Measurements from ENCODE around the gene MTFR2.
A peak's percentile ranks its signal among the peaks of the same experiment; 100 is the strongest.

The MTFR2 gene

GRCh38 chr6:136212608-136213007, 37.5 kb downstream of the MTFR2 start:
- Histone ChIP-seq H2BK120ac (ENCODE audit: low read depth, low read length) (no peak overlapping the region), H4K8ac (ENCODE audit: low read length) (no peak overlapping the region), H3K9ac (ENCODE audit: low read length) (no peak overlapping the region), H2AFZ (ENCODE audit: low read depth, low read length) (no peak overlapping the region), H3K4me3 (ENCODE audit: insufficient read depth in 1 of 2, low read depth in 1 of 2, low read length in 2 of 2) (no peak overlapping the region), H3K4ac (ENCODE audit: low read depth in 1 of 2, low read length in 2 of 2) (no peak overlapping the region), H3K27me3 (ENCODE audit: control insufficient read depth in 1 of 2, insufficient read depth in 1 of 2, low read length in 2 of 2) (no peaks in the 10 kb centered on the region), H2BK12ac (ENCODE audit: low read length in 2 of 2) (no peak overlapping the region), H4K91ac (ENCODE audit: low read length) (no peak overlapping the region), H3K27ac (ENCODE audit: low read length, poor library complexity, severe bottlenecking) (no peak overlapping the region), H2AK5ac (ENCODE audit: low read length, severe bottlenecking) (no peak overlapping the region), H2BK5ac (ENCODE audit: low read depth, low read length, poor library complexity, severe bottlenecking) (no peak overlapping the region), H3K14ac (ENCODE audit: low read length in 2 of 2) (no peak overlapping the region), H2BK15ac (ENCODE audit: low read depth, poor library complexity, severe bottlenecking) (no peak overlapping the region), H3K4me1 (ENCODE audit: control insufficient read depth, insufficient read depth, low read depth, low read length) (no peaks in the 10 kb centered on the region), H3K18ac (ENCODE audit: low read depth in 1 of 2, low read length in 2 of 2) (no peak overlapping the region), H3K4me2 (ENCODE audit: low read length, poor library complexity, severe bottlenecking) (no peak overlapping the region), H3K23ac (ENCODE audit: low read length in 2 of 2) (no peak overlapping the region), H3K79me1 (replicated peaks; ENCODE audit: low read length, poor library complexity, severe bottlenecking) (no peaks in the 10 kb centered on the region), H3K36me3 (ENCODE audit: control insufficient read depth in 1 of 2, insufficient read depth in 2 of 2, low read depth in 1 of 2, low read length in 2 of 2) (no peaks in the 10 kb centered on the region), H3K9me3 (ENCODE audit: control insufficient read depth, low read length) (no peaks in the 10 kb centered on the region)
- DNase-seq = no peak
- WGBS = no CpG with 5 or more reads among the region's 2 CpGs

- H4K8ac ChIP-seq (ENCODE audit: low read length) = no peak overlapping the region
- no peak overlapping the region for H3K4ac ChIP-seq (ENCODE audit: low read depth in 1 of 2, low read length in 2 of 2)
- no peak overlapping the region for H3K14ac ChIP-seq (ENCODE audit: low read length in 2 of 2)
- H3K4me2 ChIP-seq (ENCODE audit: low read length, poor library complexity, severe bottlenecking) = no peak overlapping the region
- H3K79me1 ChIP-seq (replicated peaks; ENCODE audit: low read length, poor library complexity, severe bottlenecking) = no peaks in the 10 kb centered on the region
- no peaks in the 10 kb centered on the region for H3K36me3 ChIP-seq (ENCODE audit: control insufficient read depth in 1 of 2, insufficient read depth in 2 of 2, low read depth in 1 of 2, low read length in 2 of 2)
- no peak overlapping the region for H2BK120ac ChIP-seq (ENCODE audit: low read depth, low read length)
- H3K9me3 ChIP-seq (ENCODE audit: control insufficient read depth, low read length) = no peaks in the 10 kb centered on the region
- no peaks in the 10 kb centered on the region for H3K27me3 ChIP-seq (ENCODE audit: control insufficient read depth in 1 of 2, insufficient read depth in 1 of 2, low read length in 2 of 2)
- H3K18ac ChIP-seq (ENCODE audit: low read depth in 1 of 2, low read length in 2 of 2) = no peak overlapping the region
- no peak overlapping the region for H2AK5ac ChIP-seq (ENCODE audit: low read length, severe bottlenecking)
- no peaks in the 10 kb centered on the region for H3K4me1 ChIP-seq (ENCODE audit: control insufficient read depth, insufficient read depth, low read depth, low read length)
- no peak overlapping the region for H3K27ac ChIP-seq (ENCODE audit: low read length, poor library complexity, severe bottlenecking)
- 96% methylated on average over 10 of the region's 13 CpGs for WGBS
- peak; percentile 29 for DNase-seq
- no peak overlapping the region for H2BK15ac ChIP-seq (ENCODE audit: low read depth, poor library complexity, severe bottlenecking)
- no peak overlapping the region for H4K91ac ChIP-seq (ENCODE audit: low read length)
- H3K9ac ChIP-seq (ENCODE audit: low read length) = no peak overlapping the region
- no peak overlapping the region for H3K23ac ChIP-seq (ENCODE audit: low read length in 2 of 2)
- H2BK5ac ChIP-seq (ENCODE audit: low read depth, low read length, poor library complexity, severe bottlenecking) = no peak overlapping the region
- H3K4me3 ChIP-seq (ENCODE audit: insufficient read depth in 1 of 2, low read depth in 1 of 2, low read length in 2 of 2) = no peak overlapping the region
- H2BK12ac ChIP-seq (ENCODE audit: low read length in 2 of 2) = no peak overlapping the region
- no peak overlapping the region for H2AFZ ChIP-seq (ENCODE audit: low read depth, low read length)
Measured at GRCh38 chr6:136210398-136211165, 39.5 kb downstream of the MTFR2 start.

- Histone ChIP-seq H3K9me3 (ENCODE audit: control insufficient read depth, low read length) (no peaks in the 10 kb centered on the region), H3K23ac (ENCODE audit: low read length in 2 of 2) (no peak overlapping the region), H3K14ac (ENCODE audit: low read length in 2 of 2) (no peak overlapping the region), H2BK5ac (ENCODE audit: low read depth, low read length, poor library complexity, severe bottlenecking) (no peak overlapping the region), H2BK120ac (ENCODE audit: low read depth, low read length) (no peak overlapping the region), H3K27ac (ENCODE audit: low read length, poor library complexity, severe bottlenecking) (no peak overlapping the region), H3K36me3 (ENCODE audit: control insufficient read depth in 1 of 2, insufficient read depth in 2 of 2, low read depth in 1 of 2, low read length in 2 of 2) (no peaks in the 10 kb centered on the region), H2AK5ac (ENCODE audit: low read length, severe bottlenecking) (no peak overlapping the region), H2AFZ (ENCODE audit: low read depth, low read length) (no peak overlapping the region), H3K4ac (ENCODE audit: low read depth in 1 of 2, low read length in 2 of 2) (no peak overlapping the region), H3K9ac (ENCODE audit: low read length) (no peak overlapping the region), H3K4me1 (ENCODE audit: control insufficient read depth, insufficient read depth, low read depth, low read length) (no peaks in the 10 kb centered on the region), H4K8ac (ENCODE audit: low read length) (no peak overlapping the region), H3K4me2 (ENCODE audit: low read length, poor library complexity, severe bottlenecking) (no peak overlapping the region), H2BK15ac (ENCODE audit: low read depth, poor library complexity, severe bottlenecking) (no peak overlapping the region), H3K4me3 (ENCODE audit: insufficient read depth in 1 of 2, low read depth in 1 of 2, low read length in 2 of 2) (no peak overlapping the region), H2BK12ac (ENCODE audit: low read length in 2 of 2) (no peak overlapping the region), H3K18ac (ENCODE audit: low read depth in 1 of 2, low read length in 2 of 2) (no peak overlapping the region), H3K27me3 (ENCODE audit: control insufficient read depth in 1 of 2, insufficient read depth in 1 of 2, low read length in 2 of 2) (no peaks in the 10 kb centered on the region), H3K79me1 (replicated peaks; ENCODE audit: low read length, poor library complexity, severe bottlenecking) (no peaks in the 10 kb centered on the region), H4K91ac (ENCODE audit: low read length) (no peak overlapping the region)
- no peak for DNase-seq
- WGBS = 86% methylated on average over 1 of the region's 2 CpGs
Measured at GRCh38 chr6:136209496-136209895, 40.6 kb downstream of the MTFR2 start.

- no peak overlapping the region for H4K91ac ChIP-seq (ENCODE audit: low read length)
- H2BK120ac ChIP-seq (ENCODE audit: low read depth, low read length) = no peak overlapping the region
- H2BK5ac ChIP-seq (ENCODE audit: low read depth, low read length, poor library complexity, severe bottlenecking) = no peak overlapping the region
- H3K79me1 ChIP-seq (replicated peaks; ENCODE audit: low read length, poor library complexity, severe bottlenecking) = no peaks in the 10 kb centered on the region
- H3K4me3 ChIP-seq (ENCODE audit: insufficient read depth in 1 of 2, low read depth in 1 of 2, low read length in 2 of 2) = no peak overlapping the region
- no peaks in the 10 kb centered on the region for H3K27me3 ChIP-seq (ENCODE audit: control insufficient read depth in 1 of 2, insufficient read depth in 1 of 2, low read length in 2 of 2)
- no peaks in the 10 kb centered on the region for H3K9me3 ChIP-seq (ENCODE audit: control insufficient read depth, low read length)
- H3K18ac ChIP-seq (ENCODE audit: low read depth in 1 of 2, low read length in 2 of 2) = no peak overlapping the region
- no peak overlapping the region for H3K27ac ChIP-seq (ENCODE audit: low read length, poor library complexity, severe bottlenecking)
- no peaks in the 10 kb centered on the region for H3K36me3 ChIP-seq (ENCODE audit: control insufficient read depth in 1 of 2, insufficient read depth in 2 of 2, low read depth in 1 of 2, low read length in 2 of 2)
- H3K23ac ChIP-seq (ENCODE audit: low read length in 2 of 2) = no peak overlapping the region
- no peak overlapping the region for H3K14ac ChIP-seq (ENCODE audit: low read length in 2 of 2)
- H3K4me1 ChIP-seq (ENCODE audit: control insufficient read depth, insufficient read depth, low read depth, low read length) = no peaks in the 10 kb centered on the region
- no peak overlapping the region for H3K9ac ChIP-seq (ENCODE audit: low read length)
- no peak overlapping the region for H3K4me2 ChIP-seq (ENCODE audit: low read length, poor library complexity, severe bottlenecking)
- H2AK5ac ChIP-seq (ENCODE audit: low read length, severe bottlenecking) = no peak overlapping the region
- no peak overlapping the region for H3K4ac ChIP-seq (ENCODE audit: low read depth in 1 of 2, low read length in 2 of 2)
- H2AFZ ChIP-seq (ENCODE audit: low read depth, low read length) = no peak overlapping the region
- no peak overlapping the region for H2BK12ac ChIP-seq (ENCODE audit: low read length in 2 of 2)
- WGBS = 79% methylated on average over 4 of the region's 4 CpGs
- no peak for DNase-seq
- no peak overlapping the region for H2BK15ac ChIP-seq (ENCODE audit: low read depth, poor library complexity, severe bottlenecking)
- no peak overlapping the region for H4K8ac ChIP-seq (ENCODE audit: low read length)
Measured at GRCh38 chr6:136208783-136209182, 41.3 kb downstream of the MTFR2 start.

All from mesenchymal stem cell (in vitro differentiated cells and primary cell).